Coronary artery (tissue), 2 donors: ENCODE results near the gene KLF15.

Experiments used
- DNase-seq: peaks from one replicate; pipeline ENCODE4 v3.0.0-alpha.2; 2017; ENCODE audit warnings: low spot score
- H3K27ac ChIP-seq, 2 donors: fragments of 200-600 bp; sonication (generic); one replicate each; pipeline ENCODE4 v1.5.1; 2016 to 2019
- H3K4me3 ChIP-seq: fragments of 200-600 bp; sonication (generic); 2 replicates; pipeline ENCODE4 v1.5.1; 2016; ENCODE audit warnings: mild to moderate bottlenecking, moderate library complexity
- CTCF ChIP-seq: fragments of 200-600 bp; sonication (generic); IDR thresholded peaks from one replicate; pipeline ENCODE4 v1.5.1; 2019; ENCODE audit warnings: antibody characterized with exemption

Gene KLF15

GRCh38 chr3:126341755-126342150 lies 15.5 kb downstream of the KLF15 start:
- no peak for DNase-seq
- Histone ChIP-seq H3K4me3 (no peak overlapping the region), H3K27ac (no peak overlapping the region)
- no peak for TF ChIP-seq CTCF

GRCh38 chr3:126340943-126341754 lies 16.1 kb downstream of the KLF15 start:
- DNase-seq = peak; percentile 70
- no peak for TF ChIP-seq CTCF
- H3K27ac ChIP-seq = no peak overlapping the region
- H3K4me3 ChIP-seq = no peak overlapping the region

GRCh38 chr3:126340596-126340942 lies 16.6 kb downstream of the KLF15 start:
- DNase-seq = no peak
- TF ChIP-seq CTCF = no peak
- Histone ChIP-seq H3K27ac (peak overlapping the region in 1 of 2 donors; percentile 50), H3K4me3 (no peak overlapping the region)

GRCh38 chr3:126340081-126340511 lies 17.1 kb downstream of the KLF15 start:
- peak; percentile 84 for DNase-seq

GRCh38 chr3:126339466-126339865 lies 17.7 kb downstream of the KLF15 start:
- DNase-seq = no peak
- H3K4me3 ChIP-seq = no peak overlapping the region
- TF ChIP-seq CTCF = no peak
- H3K27ac ChIP-seq = peak overlapping the region; percentile 37 to 50

More at GRCh38 chr3:126340081-126340511, 17.1 kb downstream of the KLF15 start:
- peak overlapping the region; percentile 37 to 50 for H3K27ac ChIP-seq
- TF ChIP-seq CTCF = no peak
- no peak overlapping the region for H3K4me3 ChIP-seq

GRCh38 chr3:126338790-126339288 lies 18.4 kb downstream of the KLF15 start:
- no peak for TF ChIP-seq CTCF
- DNase-seq = peak; percentile 69
- Histone ChIP-seq H3K27ac (no peak overlapping the region), H3K4me3 (no peak overlapping the region)
